Gastrocnemius medialis (tissue), 4 donors: ENCODE measurements around the gene TMEM62. TPM values are rescaled to one million over a fixed set of nuclear protein-coding genes. Genes with fewer than 3 reads are reported as not detected.
"Not testable (repeated sequence)": the region's sequence is repeated elsewhere in the genome, so short reads cannot be mapped to it uniquely, and the experiment has no call there.

Experiments used
- ATAC-seq, 2 donors: fragments of 150-250 bp; one replicate each; pipeline ENCODE4 v1.9.1; 2016
- DNase-seq, 2 donors: peaks; one replicate each; pipeline ENCODE4 v3.0.0-alpha.2; 2019
- H3K27ac ChIP-seq, 4 donors: fragments of 200-600 bp; sonication (generic); 1 replicate in 1 of 4; 2 replicates in 3 of 4; pipeline ENCODE4 v1.5.1; 2016 to 2018; ENCODE audit warnings: mild to moderate bottlenecking in 2 of 4, moderate library complexity in 1 of 4
- H3K27me3 ChIP-seq, 3 donors: fragments of 200-600 bp; sonication (generic) in 2 of 3; 1 replicate in 1 of 3; 2 replicates in 2 of 3; pipeline versions ENCODE4 v1.5.1 to v1.6.0; 2016 to 2019; ENCODE audit warnings: mild to moderate bottlenecking in 1 of 3, moderate library complexity in 1 of 3
- H3K36me3 ChIP-seq, 2 donors: fragments of 200-600 bp; sonication (generic) in 1 of 2; one replicate each; pipeline ENCODE4 v1.5.1; 2017 to 2018
- H3K4me1 ChIP-seq, 2 donors: fragments of 200-600 bp; sonication (generic) in 1 of 2; one replicate each; pipeline ENCODE4 v1.5.1; 2016 to 2017; ENCODE audit warnings: mild to moderate bottlenecking in 2 of 2
- H3K4me3 ChIP-seq, 4 donors: fragments of 200-600 bp; sonication (generic) in 3 of 4; 1 replicate in 1 of 4; 2 replicates in 3 of 4; pipeline ENCODE4 v1.5.1; 2016 to 2019; ENCODE audit warnings: mild to moderate bottlenecking in 2 of 4
- H3K9me3 ChIP-seq, 3 donors: fragments of 200-600 bp; sonication (generic) in 2 of 3; 1 replicate in 1 of 3; 2 replicates in 2 of 3; pipeline ENCODE4 v1.5.1; 2016 to 2019
- CTCF ChIP-seq, 5 experiments: fragments of 450-650 bp in 3 of 5; fragments of 200-600 bp in 2 of 5; sonication (generic) in 2 of 5; IDR thresholded peaks in 4 of 5; conservative IDR thresholded peaks in 1 of 5; 1 replicate in 4 of 5; 2 replicates in 1 of 5; pipeline ENCODE4 v1.5.1; 2016 to 2019; ENCODE audit warnings: antibody characterized with exemption in 5 of 5, mild to moderate bottlenecking in 3 of 5, moderate library complexity in 3 of 5
- POLR2A ChIP-seq, 2 donors: fragments of 450-650 bp; IDR thresholded peaks; one replicate each; pipeline ENCODE4 v1.6.1; 2017; ENCODE audit warnings: antibody characterized with exemption in 2 of 2, mild to moderate bottlenecking in 2 of 2, moderate library complexity in 2 of 2
- in situ Hi-C, 4 donors: fragments of 200-750 bp; cut with MboI; loops; one replicate each; pipeline versions ENCODE4 v1.15.0 to v1.8.0; 2017; ENCODE audit warnings: low sequenced_read_pairs in 4 of 4
- intact Hi-C: fragments of 100-400 bp; cut with DNase I; formaldehyde crosslinking; loops from one replicate; pipeline ENCODE4 v1.15.1; 2023; ENCODE audit warnings: low total_unique reads
- total RNA-seq, 4 donors: library from RNA; depleted of rRNA; stranded (reverse); fragments of >200 nt; gene quantifications; one replicate each; pipeline versions ENCODE4 v1.1.0 to v1.2.3, GENCODE V29; 2016

Gene TMEM62
- total RNA-seq, 4 donors from 2014 or later: 13.1 to 16.7 (median 16.3) TPM

GRCh38 chr15:43219929-43220928 is 86.8 kb downstream of the TMEM62 start:
- no peak overlapping the region for H3K27ac ChIP-seq
- no peak for DNase-seq
- in situ Hi-C loops (loop anchor here in 3 of 4 donors (5.0 kb wide), 1 partner anchor 67 kb away; no protein-coding TSS in a partner anchor), intact Hi-C loops (no loop called here)
- no peaks in the 10 kb centered on the region for H3K9me3 ChIP-seq
- H3K4me3 ChIP-seq: no peak overlapping the region
- no peaks in the 10 kb centered on the region for H3K27me3 ChIP-seq
- ATAC-seq: no peak
- TF ChIP-seq CTCF (IDR thresholded peaks at IDR 0.05 in 4 of 5, conservative IDR thresholded peaks at IDR 0.05 in 1 of 5): no peak
- TF ChIP-seq POLR2A (IDR thresholded peaks at IDR 0.05): no peak
- H3K36me3 ChIP-seq: no peaks in the 10 kb centered on the region
- H3K4me1 ChIP-seq: no peaks in the 10 kb centered on the region

GRCh38 chr15:43220991-43221403 is 87.6 kb downstream of the TMEM62 start, which contains the start of gene EPB42:
TSS of gene EPB42 (minus strand) at chr15:43221018. CDS start at chr15:43220825, 193 bp downstream.
- Histone ChIP-seq H3K27ac (no peak within 1 kb of the TSS), H3K4me3 (no peak within 1 kb of the TSS), H3K9me3 (no peaks in the 10 kb centered on the region), H3K36me3 (no peaks in the 10 kb centered on the region), H3K4me1 (no peaks in the 10 kb centered on the region), H3K27me3 (no peaks in the 10 kb centered on the region)
- DNase-seq (no peak), ATAC-seq (no peak)
- TF ChIP-seq POLR2A (IDR thresholded peaks at IDR 0.05): no peak
- no peak for TF ChIP-seq CTCF (IDR thresholded peaks at IDR 0.05 in 4 of 5, conservative IDR thresholded peaks at IDR 0.05 in 1 of 5)
- in situ Hi-C loops (loop anchor here in 3 of 4 donors (5.0 kb wide), 1 partner anchor 66 kb away; no protein-coding TSS in a partner anchor), intact Hi-C loops (no loop called here)

GRCh38 chr15:43221422-43221821 is 88.0 kb downstream of the TMEM62 start:
- ATAC-seq: no peak
- no peak for DNase-seq
- intact Hi-C loops (no loop called here), in situ Hi-C loops (loop anchor here in 3 of 4 donors (5.0 kb wide), 1 partner anchor 66 kb away; no protein-coding TSS in a partner anchor)
- Histone ChIP-seq H3K4me1 (no peaks in the 10 kb centered on the region), H3K36me3 (no peaks in the 10 kb centered on the region), H3K9me3 (no peaks in the 10 kb centered on the region), H3K4me3 (no peak overlapping the region), H3K27ac (no peak overlapping the region), H3K27me3 (no peaks in the 10 kb centered on the region)
- TF ChIP-seq CTCF (IDR thresholded peaks at IDR 0.05 in 4 of 5, conservative IDR thresholded peaks at IDR 0.05 in 1 of 5) (no peak), POLR2A (IDR thresholded peaks at IDR 0.05) (no peak)

- Histone ChIP-seq H3K27me3 (no peaks in the 10 kb centered on the region), H3K4me1 (peaks cover 0 to 12% of the 10 kb centered on the region in 2 donors), H3K27ac (no peak overlapping the region), H3K9me3 (no peaks in the 10 kb centered on the region), H3K36me3 (no peaks in the 10 kb centered on the region), H3K4me3 (no peak overlapping the region)
- in situ Hi-C loops: loop anchor here in 1 of 4 donors (5.0 kb wide), 1 partner anchor 62 kb away; no protein-coding TSS in a partner anchor
- TF ChIP-seq POLR2A (IDR thresholded peaks at IDR 0.05): no peak
- peak; percentile 78 to 88 (median 86) for TF ChIP-seq CTCF (IDR thresholded peaks at IDR 0.05 in 4 of 5, conservative IDR thresholded peaks at IDR 0.05 in 1 of 5)
- intact Hi-C loops: loop anchor here (1.0 kb wide), 1 partner anchor 60 kb away; no protein-coding TSS in a partner anchor
- DNase-seq: peak; percentile 18 to 32
- peak; percentile 94 to 98 for ATAC-seq
These were observed 92.0 kb downstream of the TMEM62 start for GRCh38 chr15:43225201-43225949.

- in situ Hi-C loops: loop anchor here in 1 of 4 donors (5.0 kb wide), 1 partner anchor 61 kb away; no protein-coding TSS in a partner anchor
- H3K27ac ChIP-seq, H3K4me3 ChIP-seq, H3K36me3 ChIP-seq, H3K9me3 ChIP-seq, H3K27me3 ChIP-seq, DNase-seq, ATAC-seq: not testable (repeated sequence)
- intact Hi-C loops: loop anchor here (1.0 kb wide), 1 partner anchor 59 kb away; no protein-coding TSS in a partner anchor
- peaks cover 0 to 17% of the 10 kb centered on the region in 2 donors for H3K4me1 ChIP-seq
These were observed 92.5 kb downstream of the TMEM62 start for GRCh38 chr15:43225950-43226255.
